Measurements from ENCODE around the gene PROZ. TPM values are rescaled to one million over a fixed set of nuclear protein-coding genes. Genes with fewer than 3 reads are reported as not detected.
A peak's percentile ranks its signal among the peaks of the same experiment; 100 is the strongest.

Gene PROZ
- total RNA-seq, 6 donors from 2014 or later, result not detected

DNA sequence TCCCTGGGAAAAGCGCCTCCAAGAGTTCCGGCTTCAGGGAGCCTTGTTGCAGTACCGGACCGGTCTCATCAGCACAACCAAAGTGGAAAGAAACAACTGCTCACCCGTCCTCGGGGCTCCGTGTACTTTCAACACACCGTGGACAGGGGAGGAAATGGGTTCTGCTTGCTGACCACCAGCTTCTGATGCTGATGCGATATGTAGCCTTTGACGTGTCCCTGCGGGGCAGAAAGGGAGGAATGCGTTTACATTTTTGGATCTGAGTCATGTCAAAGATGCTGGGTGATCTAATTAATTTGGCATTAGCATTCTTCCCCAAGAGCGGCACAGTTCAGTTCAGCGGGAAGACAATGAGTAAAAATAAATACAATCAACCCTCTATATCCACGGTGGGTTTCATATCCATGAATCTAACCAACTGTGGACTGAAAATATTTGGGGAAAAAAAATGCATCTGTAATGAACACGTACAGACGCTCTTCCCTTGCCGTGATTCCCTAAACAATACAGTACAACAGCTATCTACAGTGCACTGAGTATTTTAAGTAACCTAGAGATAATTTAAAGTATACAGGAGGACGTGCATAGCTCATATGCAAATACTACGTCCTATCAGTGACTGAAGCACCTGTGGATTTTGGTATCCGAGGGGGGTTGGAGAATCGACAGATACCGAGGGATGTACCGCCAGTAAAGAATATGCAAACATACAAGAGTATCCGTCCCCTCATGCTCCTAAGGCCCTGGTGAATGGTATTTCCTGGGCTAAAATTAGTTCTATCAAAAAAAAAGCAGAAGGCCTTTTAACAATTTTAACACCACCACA lies 19.8 kb downstream of the PROZ start:
- ATAC-seq (ENCODE audit: low FRiP score in 2 of 2) (no peak), DNase-seq (no peak)
- H3K36me3 ChIP-seq, result peaks cover 26 to 78% (median 65%) of the 10 kb centered on the region in 4 donors
- no peaks in the 10 kb centered on the region for H3K27me3 ChIP-seq
- H3K9me3 ChIP-seq, result no peaks in the 10 kb centered on the region
- no peak overlapping the region for H3K27ac ChIP-seq
- 85 to 88% methylated on average over 25 of the region's 25 CpGs for WGBS, 2 donors
- TF ChIP-seq CTCF (IDR thresholded peaks at IDR 0.05) (no peak), POLR2A (IDR thresholded peaks at IDR 0.05) (no peak), POLR2AphosphoS5 (IDR thresholded peaks at IDR 0.05) (no peak)
- H3K4me3 ChIP-seq, result no peak overlapping the region
- H3K4me1 ChIP-seq, result peaks cover 0 to 9% (median 0%) of the 10 kb centered on the region in 4 donors

GRCh38 chr13:113178896-113179167 lies 20.4 kb downstream of the PROZ start:
- H3K27ac ChIP-seq, result peak overlapping the region in 3 of 4 donors; percentile 25 to 45 (median 43)
- peaks cover 0 to 9% (median 0%) of the 10 kb centered on the region in 4 donors for H3K4me1 ChIP-seq
- ATAC-seq (ENCODE audit: low FRiP score in 2 of 2) (no peak), DNase-seq (no peak)
- 76 to 83% methylated on average over 3 of the region's 3 CpGs for WGBS, 2 donors
- TF ChIP-seq CTCF (IDR thresholded peaks at IDR 0.05) (no peak), POLR2AphosphoS5 (IDR thresholded peaks at IDR 0.05) (no peak), POLR2A (IDR thresholded peaks at IDR 0.05) (no peak), EP300 (IDR thresholded peaks at IDR 0.05) (no peak)
- H3K9me3 ChIP-seq, result no peaks in the 10 kb centered on the region
- H3K27me3 ChIP-seq, result no peaks in the 10 kb centered on the region
- peaks cover 26 to 83% (median 71%) of the 10 kb centered on the region in 4 donors for H3K36me3 ChIP-seq
- H3K4me3 ChIP-seq, result no peak overlapping the region

DNA sequence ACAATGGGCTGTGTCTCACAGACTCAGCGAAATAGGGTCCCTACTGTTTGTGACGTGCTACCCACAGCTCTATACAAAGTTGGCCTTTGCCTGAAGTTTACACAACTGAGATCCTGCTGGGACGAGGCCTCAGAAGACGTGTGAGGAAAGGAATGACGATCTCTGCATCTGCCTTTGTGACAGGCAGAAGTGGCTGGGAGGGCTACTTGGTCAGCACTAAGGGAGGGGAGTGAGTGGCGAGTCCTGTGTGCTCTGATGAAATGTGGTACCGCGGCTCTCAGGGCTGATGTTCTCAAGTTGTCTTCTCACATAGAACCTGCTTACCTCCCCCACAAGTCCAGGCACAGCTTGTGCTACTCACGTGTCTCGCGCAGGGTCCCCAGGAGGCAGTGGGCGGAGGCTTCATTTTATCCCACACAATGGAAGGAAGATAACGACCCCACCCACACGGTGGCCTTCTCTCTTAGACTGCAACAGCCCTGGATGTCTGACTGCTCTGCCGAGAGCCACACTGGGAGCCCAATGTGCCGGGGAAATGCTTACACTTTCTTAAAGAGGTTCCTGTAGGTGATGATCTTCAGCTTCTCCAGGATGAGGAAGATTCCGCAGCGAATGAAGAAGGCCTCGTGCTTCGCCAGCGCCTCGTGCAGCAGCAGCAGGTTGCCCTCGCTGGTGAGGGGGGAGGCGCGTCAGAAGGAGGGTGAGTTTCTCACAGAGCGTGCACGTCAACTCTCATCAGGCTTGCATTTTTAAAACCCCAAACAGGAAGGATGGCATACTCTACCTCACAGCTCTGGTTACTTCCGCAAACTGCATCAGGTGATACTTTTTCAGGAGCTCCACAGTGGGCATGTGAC lies 21.2 kb downstream of the PROZ start:
- WGBS, 2 donors, result 79 to 83% methylated on average over 20 to 28 of the region's 28 CpGs
- Histone ChIP-seq H3K36me3 (peaks cover 26 to 88% (median 75%) of the 10 kb centered on the region in 4 donors), H3K9me3 (no peaks in the 10 kb centered on the region), H3K4me1 (peaks cover 0 to 9% (median 0%) of the 10 kb centered on the region in 4 donors), H3K27me3 (no peaks in the 10 kb centered on the region), H3K4me3 (no peak overlapping the region), H3K27ac (peak overlapping the region in 3 of 4 donors; percentile 2 to 45 (median 43))
- DNase-seq, result no peak
- no peak for ATAC-seq (ENCODE audit: low FRiP score in 2 of 2)
- no peak for TF ChIP-seq EP300 (IDR thresholded peaks at IDR 0.05)
- no peak for TF ChIP-seq POLR2A (IDR thresholded peaks at IDR 0.05)
- TF ChIP-seq POLR2AphosphoS5 (IDR thresholded peaks at IDR 0.05), result no peak
- TF ChIP-seq CTCF (IDR thresholded peaks at IDR 0.05), result no peak

- no peak overlapping the region for H3K27ac ChIP-seq
- TF ChIP-seq EP300 (IDR thresholded peaks at IDR 0.05) (no peak), CTCF (IDR thresholded peaks at IDR 0.05) (no peak), POLR2AphosphoS5 (IDR thresholded peaks at IDR 0.05) (no peak), POLR2A (IDR thresholded peaks at IDR 0.05) (no peak)
- H3K9me3 ChIP-seq, result no peaks in the 10 kb centered on the region
- no peaks in the 10 kb centered on the region for H3K27me3 ChIP-seq
- peaks cover 19 to 74% (median 61%) of the 10 kb centered on the region in 4 donors for H3K36me3 ChIP-seq
- ATAC-seq (ENCODE audit: low FRiP score in 2 of 2) (no peak), DNase-seq (no peak)
- H3K4me1 ChIP-seq, result peaks cover 0 to 9% (median 0%) of the 10 kb centered on the region in 4 donors
- 84 to 97% methylated on average over 4 of the region's 4 CpGs for whole genome bisulfite sequencing, 2 donors
- no peak overlapping the region for H3K4me3 ChIP-seq
Measured at GRCh38 chr13:113182046-113182445, 23.6 kb downstream of the PROZ start.

Data from upper lobe of left lung (tissue), 6 donors.